HepG2 (cell line): ENCODE data around the gene RRP8. TPM values are rescaled to one million over a fixed set of nuclear protein-coding genes. Genes with fewer than 3 reads are reported as not detected.

Experiments used
- DR1 ChIP-seq: sonication (generic); formaldehyde crosslinking; IDR thresholded peaks from 2 replicates; pipeline ENCODE4 v1.8.0; 2021; ENCODE audit warnings: mild to moderate bottlenecking, missing genetic modification reagents, inconsistent platforms
- FOSL2 ChIP-seq: sonication (generic); formaldehyde crosslinking; IDR thresholded peaks from 2 replicates; pipeline ENCODE4 v1.4.0; 2020; ENCODE audit warnings: missing genetic modification reagents
- GZF1 ChIP-seq: sonication (generic); formaldehyde crosslinking; IDR thresholded peaks from 2 replicates; pipeline ENCODE4 v1.5.1; 2020; ENCODE audit warnings: mild to moderate bottlenecking, missing genetic modification reagents
- KAT2B ChIP-seq: fragments of 150-350 bp; IDR thresholded peaks from 2 replicates; pipeline ENCODE4 v1.6.1; 2014; ENCODE audit warnings: low read depth, low read length, borderline replicate concordance
- MED13 ChIP-seq: sonication (generic); formaldehyde crosslinking; IDR thresholded peaks from 2 replicates; pipeline ENCODE4 v1.5.0; 2020; ENCODE audit warnings: missing genetic modification reagents
- NCOA1 ChIP-seq: sonication (generic); formaldehyde crosslinking; IDR thresholded peaks from 2 replicates; pipeline ENCODE4 v1.9.0; 2021; ENCODE audit warnings: missing genetic modification reagents
- PCBP1 ChIP-seq: fragments of 200-400 bp; formaldehyde crosslinking; IDR thresholded peaks from 2 replicates; pipeline ENCODE4 v1.6.1; 2017; ENCODE audit warnings: mild to moderate bottlenecking, low read depth, low read length, borderline replicate concordance
- POLR2AphosphoS5 ChIP-seq: IDR thresholded peaks from 2 replicates; pipeline ENCODE4 v1.6.1; 2012; ENCODE audit warnings: low read depth, low read length
- SKI ChIP-seq: fragments of 450-650 bp; IDR thresholded peaks from one replicate; pipeline ENCODE4 v1.6.1; 2018; ENCODE audit warnings: mild to moderate bottlenecking; ENCODE audit not compliant: partially characterized antibody
- STAG1 ChIP-seq: sonication (generic); formaldehyde crosslinking; IDR thresholded peaks from 2 replicates; pipeline ENCODE4 v1.4.0; 2020; ENCODE audit warnings: missing genetic modification reagents
- TBL1XR1 ChIP-seq: fragments of 150-350 bp; IDR thresholded peaks from 2 replicates; pipeline ENCODE4 v1.6.1; 2014; ENCODE audit warnings: borderline replicate concordance, low read length; ENCODE audit not compliant: partially characterized antibody
- ZNF121 ChIP-seq: sonication (generic); formaldehyde crosslinking; IDR thresholded peaks from 2 replicates; pipeline ENCODE4 v1.5.0; 2020; ENCODE audit warnings: mild to moderate bottlenecking, missing genetic modification reagents
- ZNF234 ChIP-seq: sonication (generic); formaldehyde crosslinking; conservative IDR thresholded peaks from 2 replicates; pipeline ENCODE4 v1.5.1; 2020; ENCODE audit warnings: mild to moderate bottlenecking, missing genetic modification reagents
- ZNF263 ChIP-seq: sonication (generic); formaldehyde crosslinking; IDR thresholded peaks from 2 replicates; pipeline ENCODE4 v1.4.0; 2020; ENCODE audit warnings: missing genetic modification reagents
- ZNF326 ChIP-seq: sonication (generic); formaldehyde crosslinking; IDR thresholded peaks from 2 replicates; pipeline ENCODE4 v1.4.0; 2020; ENCODE audit warnings: missing genetic modification reagents, borderline replicate concordance
- ZNF441 ChIP-seq: sonication (generic); formaldehyde crosslinking; IDR thresholded peaks from 2 replicates; pipeline ENCODE4 v1.7.0; 2021; ENCODE audit warnings: missing genetic modification reagents, borderline replicate concordance
- polyA plus RNA-seq, 8 experiments: library from polyadenylated mRNA; depleted of rRNA in 3 of 8; stranded (reverse) in 7 of 8; unstranded in 1 of 8; fragments of >200 nt; fragmentation: Illumina TruSeq in 4 of 8; extraction: Trizol in 4 of 8; gene quantifications; 2 replicates each; pipeline versions ENCODE4 v1.2.1 to v1.2.3, GENCODE V29; 2011 to 2016; ENCODE audit warnings: low read depth in 4 of 8, missing spikeins in 1 of 8, mixed read lengths in 1 of 8; ENCODE audit not compliant: insufficient read depth in 1 of 8
- total RNA-seq, 5 experiments: library from RNA; depleted of rRNA; stranded (reverse); fragments of >200 nt; fragmentation: Illumina TruSeq; extraction: Trizol; gene quantifications; 2 replicates each; pipeline ENCODE4 v1.2.3, GENCODE V29; 2016; ENCODE audit warnings: low read depth in 1 of 5
- TF ChIP-seq, protein P1 (sequence below): sonication (generic); formaldehyde crosslinking; IDR thresholded peaks from 2 replicates; pipeline ENCODE4 v1.9.0; 2022; ENCODE audit warnings: missing genetic modification reagents, mild to moderate bottlenecking, borderline replicate concordance
- TF ChIP-seq, protein P2 (sequence below): sonication (generic); formaldehyde crosslinking; conservative IDR thresholded peaks from 2 replicates; pipeline ENCODE4 v1.8.0; 2022; ENCODE audit warnings: mild to moderate bottlenecking, moderate library complexity, missing genetic modification reagents
- TF ChIP-seq, protein P3 (sequence below): sonication (generic); formaldehyde crosslinking; IDR thresholded peaks from 2 replicates; pipeline ENCODE4 v1.5.0; 2020; ENCODE audit warnings: missing genetic modification reagents
- TF ChIP-seq, protein P4 (sequence below): sonication (generic); formaldehyde crosslinking; IDR thresholded peaks from 2 replicates; pipeline ENCODE4 v1.4.0; 2020; ENCODE audit warnings: mild to moderate bottlenecking, missing genetic modification reagents, borderline replicate concordance
- TF ChIP-seq, protein P5 (sequence below): sonication (generic); formaldehyde crosslinking; IDR thresholded peaks from 2 replicates; pipeline ENCODE4 v1.4.0; 2020; ENCODE audit warnings: mild to moderate bottlenecking, missing genetic modification reagents
- TF ChIP-seq, protein P6 (sequence below): sonication (generic); formaldehyde crosslinking; IDR thresholded peaks from 2 replicates; pipeline ENCODE4 v1.5.1; 2020; ENCODE audit warnings: mild to moderate bottlenecking, missing genetic modification reagents, moderate library complexity

RRP8 gene
- total and polyA plus RNA-seq, 2 of the 13 experiments (the other 11 are each of a cell fraction or from before 2014, with no cell fraction given), result 7.2 to 21.6 TPM

DNA sequence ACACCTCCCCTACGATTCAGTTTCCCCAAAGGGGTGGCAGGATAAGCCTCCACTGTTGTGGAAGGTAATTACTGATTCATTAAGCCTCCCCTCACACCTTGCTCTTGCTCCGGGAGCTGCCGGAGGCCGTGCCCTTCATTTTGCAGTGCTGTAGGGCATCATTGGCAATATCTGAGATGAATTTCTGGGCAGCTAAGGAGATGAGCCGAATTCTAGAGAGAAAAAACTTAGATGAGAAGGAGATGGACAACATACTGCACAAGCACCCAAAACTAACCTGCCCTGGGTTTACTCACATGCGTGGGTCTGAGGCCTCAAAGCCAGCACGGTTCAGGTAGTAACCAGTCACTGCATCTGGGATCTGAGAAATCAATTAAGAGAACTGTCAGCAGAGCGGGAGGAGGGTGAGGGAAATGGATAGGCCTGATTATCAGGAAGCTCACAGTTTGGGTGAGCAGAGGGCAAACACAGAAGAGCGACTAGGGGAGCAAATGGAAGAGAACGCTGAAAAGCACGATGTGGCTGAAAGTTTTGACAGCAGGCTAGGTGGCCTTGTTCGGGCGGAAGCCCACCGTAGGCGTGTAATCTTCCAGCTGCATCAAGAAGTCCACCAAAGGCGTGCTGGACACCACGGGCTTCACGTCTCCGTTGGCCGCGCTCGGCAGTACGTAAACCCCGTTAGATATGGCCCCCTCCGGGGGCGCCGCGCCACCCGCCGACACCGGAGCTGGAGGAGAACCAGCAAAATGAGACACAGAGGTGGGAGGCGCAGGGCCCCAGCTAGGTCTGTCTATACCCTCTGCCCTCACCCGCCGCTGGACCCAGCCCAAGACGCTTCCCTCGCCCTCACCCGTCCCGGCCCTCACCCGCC, 7.9 kb upstream of the RRP8 start (continued):
- TF ChIP-seq, protein P1, sequence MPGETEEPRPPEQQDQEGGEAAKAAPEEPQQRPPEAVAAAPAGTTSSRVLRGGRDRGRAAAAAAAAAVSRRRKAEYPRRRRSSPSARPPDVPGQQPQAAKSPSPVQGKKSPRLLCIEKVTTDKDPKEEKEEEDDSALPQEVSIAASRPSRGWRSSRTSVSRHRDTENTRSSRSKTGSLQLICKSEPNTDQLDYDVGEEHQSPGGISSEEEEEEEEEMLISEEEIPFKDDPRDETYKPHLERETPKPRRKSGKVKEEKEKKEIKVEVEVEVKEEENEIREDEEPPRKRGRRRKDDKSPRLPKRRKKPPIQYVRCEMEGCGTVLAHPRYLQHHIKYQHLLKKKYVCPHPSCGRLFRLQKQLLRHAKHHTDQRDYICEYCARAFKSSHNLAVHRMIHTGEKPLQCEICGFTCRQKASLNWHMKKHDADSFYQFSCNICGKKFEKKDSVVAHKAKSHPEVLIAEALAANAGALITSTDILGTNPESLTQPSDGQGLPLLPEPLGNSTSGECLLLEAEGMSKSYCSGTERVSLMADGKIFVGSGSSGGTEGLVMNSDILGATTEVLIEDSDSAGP (CRISPR knock-in tag), result no peak
- TF ChIP-seq GZF1 (CRISPR knock-in tag), result no peak
- TF ChIP-seq MED13, result no peak
- no peak for TF ChIP-seq KAT2B
- TF ChIP-seq, protein P2, sequence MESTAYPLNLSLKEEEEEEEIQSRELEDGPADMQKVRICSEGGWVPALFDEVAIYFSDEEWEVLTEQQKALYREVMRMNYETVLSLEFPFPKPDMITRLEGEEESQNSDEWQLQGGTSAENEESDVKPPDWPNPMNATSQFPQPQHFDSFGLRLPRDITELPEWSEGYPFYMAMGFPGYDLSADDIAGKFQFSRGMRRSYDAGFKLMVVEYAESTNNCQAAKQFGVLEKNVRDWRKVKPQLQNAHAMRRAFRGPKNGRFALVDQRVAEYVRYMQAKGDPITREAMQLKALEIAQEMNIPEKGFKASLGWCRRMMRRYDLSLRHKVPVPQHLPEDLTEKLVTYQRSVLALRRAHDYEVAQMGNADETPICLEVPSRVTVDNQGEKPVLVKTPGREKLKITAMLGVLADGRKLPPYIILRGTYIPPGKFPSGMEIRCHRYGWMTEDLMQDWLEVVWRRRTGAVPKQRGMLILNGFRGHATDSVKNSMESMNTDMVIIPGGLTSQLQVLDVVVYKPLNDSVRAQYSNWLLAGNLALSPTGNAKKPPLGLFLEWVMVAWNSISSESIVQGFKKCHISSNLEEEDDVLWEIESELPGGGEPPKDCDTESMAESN, result no peak
- TF ChIP-seq, protein P3, sequence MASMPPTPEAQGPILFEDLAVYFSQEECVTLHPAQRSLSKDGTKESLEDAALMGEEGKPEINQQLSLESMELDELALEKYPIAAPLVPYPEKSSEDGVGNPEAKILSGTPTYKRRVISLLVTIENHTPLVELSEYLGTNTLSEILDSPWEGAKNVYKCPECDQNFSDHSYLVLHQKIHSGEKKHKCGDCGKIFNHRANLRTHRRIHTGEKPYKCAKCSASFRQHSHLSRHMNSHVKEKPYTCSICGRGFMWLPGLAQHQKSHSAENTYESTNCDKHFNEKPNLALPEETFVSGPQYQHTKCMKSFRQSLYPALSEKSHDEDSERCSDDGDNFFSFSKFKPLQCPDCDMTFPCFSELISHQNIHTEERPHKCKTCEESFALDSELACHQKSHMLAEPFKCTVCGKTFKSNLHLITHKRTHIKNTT (CRISPR knock-in tag), result no peak
- TF ChIP-seq TBL1XR1, result no peak
- TF ChIP-seq, protein P4, sequence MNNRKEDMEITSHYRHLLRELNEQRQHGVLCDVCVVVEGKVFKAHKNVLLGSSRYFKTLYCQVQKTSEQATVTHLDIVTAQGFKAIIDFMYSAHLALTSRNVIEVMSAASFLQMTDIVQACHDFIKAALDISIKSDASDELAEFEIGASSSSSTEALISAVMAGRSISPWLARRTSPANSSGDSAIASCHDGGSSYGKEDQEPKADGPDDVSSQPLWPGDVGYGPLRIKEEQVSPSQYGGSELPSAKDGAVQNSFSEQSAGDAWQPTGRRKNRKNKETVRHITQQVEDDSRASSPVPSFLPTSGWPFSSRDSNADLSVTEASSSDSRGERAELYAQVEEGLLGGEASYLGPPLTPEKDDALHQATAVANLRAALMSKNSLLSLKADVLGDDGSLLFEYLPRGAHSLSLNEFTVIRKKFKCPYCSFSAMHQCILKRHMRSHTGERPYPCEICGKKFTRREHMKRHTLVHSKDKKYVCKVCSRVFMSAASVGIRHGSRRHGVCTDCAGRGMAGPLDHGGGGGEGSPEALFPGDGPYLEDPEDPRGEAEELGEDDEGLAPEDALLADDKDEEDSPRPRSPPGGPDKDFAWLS, result no peak
- no peak for TF ChIP-seq ZNF326
- no peak for TF ChIP-seq ZNF441 (CRISPR knock-in tag)
- TF ChIP-seq FOSL2, result no peak
- TF ChIP-seq, protein P5, sequence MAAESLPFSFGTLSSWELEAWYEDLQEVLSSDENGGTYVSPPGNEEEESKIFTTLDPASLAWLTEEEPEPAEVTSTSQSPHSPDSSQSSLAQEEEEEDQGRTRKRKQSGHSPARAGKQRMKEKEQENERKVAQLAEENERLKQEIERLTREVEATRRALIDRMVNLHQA (CRISPR knock-in tag), result no peak
- TF ChIP-seq PCBP1, result no peak
- TF ChIP-seq, protein P6, sequence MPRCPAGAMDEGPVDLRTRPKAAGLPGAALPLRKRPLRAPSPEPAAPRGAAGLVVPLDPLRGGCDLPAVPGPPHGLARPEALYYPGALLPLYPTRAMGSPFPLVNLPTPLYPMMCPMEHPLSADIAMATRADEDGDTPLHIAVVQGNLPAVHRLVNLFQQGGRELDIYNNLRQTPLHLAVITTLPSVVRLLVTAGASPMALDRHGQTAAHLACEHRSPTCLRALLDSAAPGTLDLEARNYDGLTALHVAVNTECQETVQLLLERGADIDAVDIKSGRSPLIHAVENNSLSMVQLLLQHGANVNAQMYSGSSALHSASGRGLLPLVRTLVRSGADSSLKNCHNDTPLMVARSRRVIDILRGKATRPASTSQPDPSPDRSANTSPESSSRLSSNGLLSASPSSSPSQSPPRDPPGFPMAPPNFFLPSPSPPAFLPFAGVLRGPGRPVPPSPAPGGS (CRISPR knock-in tag), result no peak
- TF ChIP-seq NCOA1 (CRISPR knock-in tag), result no peak
- 0 out of 2 replicates have a peak, but pooled peaks have one; percentile 20 for TF ChIP-seq ZNF263 (CRISPR knock-in tag)
- TF ChIP-seq ZNF121 (CRISPR knock-in tag), result no peak
- TF ChIP-seq STAG1 (CRISPR knock-in tag), result no peak
- no peak for TF ChIP-seq SKI
- no peak for TF ChIP-seq ZNF234 (CRISPR knock-in tag)
- no peak for TF ChIP-seq POLR2AphosphoS5
- no peak for TF ChIP-seq DR1 (CRISPR knock-in tag)
